SKM-1 treated with dmso at 0.1 percent for 144 hours (cell line): Measurements from ENCODE around the gene NAP1L4.

ENCODE experiments used
- DNase-seq: peaks from one replicate; lab custom pipeline; 2025; ENCODE audit not compliant: unreplicated experiment; lab: John Stamatoyannopoulos, UW

The NAP1L4 gene

GRCh38 chr11:2995893-2996554 is 3.9 kb upstream of the NAP1L4 start:
- DNase-seq, result no peak

- no peak for DNase-seq
These were observed 3.0 kb upstream of the NAP1L4 start for GRCh38 chr11:2995031-2995561.

GRCh38 chr11:2994336-2994730 is 2.2 kb upstream of the NAP1L4 start:
- DNase-seq, result no peak

GRCh38 chr11:2992997-2993325 is 832 bp upstream of the NAP1L4 start:
- DNase-seq, result no peak

- peak; percentile 49 for DNase-seq
These were observed 486 bp downstream of the NAP1L4 start for GRCh38 chr11:2991452-2992233.

GRCh38 chr11:2990617-2991451 is 1.3 kb downstream of the NAP1L4 start:
- DNase-seq, result no peak

- DNase-seq, result no peak
These were observed 2.6 kb downstream of the NAP1L4 start for GRCh38 chr11:2989551-2989950.

GRCh38 chr11:2989006-2989405 is 3.1 kb downstream of the NAP1L4 start:
- no peak for DNase-seq

- no peak for DNase-seq
These were observed 4.0 kb downstream of the NAP1L4 start for GRCh38 chr11:2987881-2988861.

- no peak for DNase-seq
These were observed 8.2 kb downstream of the NAP1L4 start for GRCh38 chr11:2983908-2984307.

- DNase-seq, result no peak
These were observed 9.9 kb downstream of the NAP1L4 start for GRCh38 chr11:2982214-2982613.

GRCh38 chr11:2981130-2981529 is 11.0 kb downstream of the NAP1L4 start:
- DNase-seq, result no peak

- DNase-seq, result no peak
These were observed 11.8 kb downstream of the NAP1L4 start for GRCh38 chr11:2980168-2980840.

- DNase-seq, result no peak
These were observed 15.0 kb downstream of the NAP1L4 start for GRCh38 chr11:2977113-2977512.

- DNase-seq, result no peak
These were observed 15.7 kb downstream of the NAP1L4 start for GRCh38 chr11:2976294-2977063.

- peak; percentile 10 for DNase-seq
These were observed 16.5 kb downstream of the NAP1L4 start for GRCh38 chr11:2975594-2975993.

GRCh38 chr11:2974272-2974671 is 17.9 kb downstream of the NAP1L4 start:
- no peak for DNase-seq

GRCh38 chr11:2968341-2968900 is 23.7 kb downstream of the NAP1L4 start:
- DNase-seq, result no peak

GRCh38 chr11:2964782-2965181 is 27.3 kb downstream of the NAP1L4 start:
- no peak for DNase-seq
